GM12878 (cell line): ENCODE results near the gene ENAH. TPM values are rescaled to one million over a fixed set of nuclear protein-coding genes. Genes with fewer than 3 reads are reported as not detected.

ENCODE experiments used
- ATAC-seq: fragments of 200-7000 bp; cut with Tn5 transposase; 3 replicates; pipeline ENCODE4 v1.9.1; 2020; ENCODE audit warnings: mild to moderate bottlenecking, moderate library complexity
- BruUV-seq: library from RNA; stranded (reverse); fragments of 400-500 nt; replicated peaks from 2 replicates; lab custom pipeline; 2021; lab: Mats Ljungman, UMichigan
- CTCF ChIA-PET: fragments of 300-600 bp; sonication (Branson Sonifier 250); formaldehyde crosslinking; extraction: SDS; loops from one replicate; lab custom pipeline; 2021; ENCODE audit warnings: inconsistent platforms; lab: Yijun Ruan, JAX
- POLR2A ChIA-PET: fragments of 350-600 bp; formaldehyde crosslinking; extraction: SDS; loops from one replicate; lab custom pipeline; 2021; ENCODE audit warnings: inconsistent platforms; lab: Charles Lee
- RAD21 ChIA-PET: fragments of 300-600 bp; sonication (Branson Sonifier 250); formaldehyde crosslinking; loops from one replicate; lab custom pipeline; 2023; ENCODE audit warnings: antibody characterized with exemption; ENCODE audit not compliant: unreplicated experiment; lab: Charles Lee
- SMC1A ChIA-PET: fragments of 300-600 bp; sonication (Branson Sonifier 250); formaldehyde crosslinking; loops from one replicate; lab custom pipeline; 2023; ENCODE audit not compliant: unreplicated experiment, uncharacterized antibody; lab: Charles Lee
- DNase-seq: peaks from one replicate; pipeline ENCODE4 v3.0.0-alpha.2; 2011; ENCODE audit warnings: low read depth, low spot score
- FAIRE-seq: peaks from 3 replicates; lab custom pipeline; 2011; peaks lifted over from hg19 to GRCh38; lab: Jason Lieb, UNC
- H2AFZ ChIP-seq: 2 replicates; pipeline ENCODE4 v1.6.0; 2011; ENCODE audit warnings: low read depth, low read length, control low read depth; ENCODE audit not compliant: control insufficient read depth
- H3K27ac ChIP-seq: 2 replicates; pipeline ENCODE4 v1.5.1; 2011; ENCODE audit warnings: control low read depth; ENCODE audit not compliant: control insufficient read depth, insufficient read depth
- H3K27me3 ChIP-seq, 2 experiments: replicated peaks in 1 of 2; 2 replicates each; pipeline versions ENCODE4 v1.6.0 to v1.6.1; 2011; ENCODE audit warnings: low read length in 1 of 2; ENCODE audit not compliant: control insufficient read depth in 2 of 2, insufficient read depth in 2 of 2
- H3K36me3 ChIP-seq, 2 experiments: 2 replicates each; pipeline ENCODE4 v1.5.1; 2011; ENCODE audit warnings: low read length in 1 of 2; ENCODE audit not compliant: control insufficient read depth in 2 of 2, insufficient read depth in 2 of 2
- H3K4me1 ChIP-seq: 2 replicates; pipeline ENCODE4 v1.6.1; 2011; ENCODE audit warnings: mild to moderate bottlenecking, low read length, moderate library complexity, mixed read lengths; ENCODE audit not compliant: control insufficient read depth, insufficient read depth
- H3K4me2 ChIP-seq: 2 replicates; pipeline ENCODE4 v1.6.0; 2011; ENCODE audit warnings: control low read depth; ENCODE audit not compliant: control insufficient read depth, insufficient read depth
- H3K4me3 ChIP-seq: fragments of 200-600 bp; sonication (generic); 2 replicates; pipeline ENCODE4 v1.5.1; 2016
- H3K79me2 ChIP-seq: 2 replicates; pipeline ENCODE4 v1.6.0; 2011; ENCODE audit warnings: low read length; ENCODE audit not compliant: control insufficient read depth, insufficient read depth
- H3K9ac ChIP-seq: 2 replicates; pipeline ENCODE4 v1.8.0; 2011; ENCODE audit warnings: low read length, control low read depth, mixed read lengths; ENCODE audit not compliant: control insufficient read depth, insufficient read depth
- H3K9me3 ChIP-seq: replicated peaks from 3 replicates; pipeline ENCODE4 v1.5.1; 2011; ENCODE audit warnings: mild to moderate bottlenecking, low read length; ENCODE audit not compliant: control insufficient read depth, insufficient read depth
- H4K20me1 ChIP-seq: 2 replicates; pipeline ENCODE4 v1.6.0; 2011; ENCODE audit not compliant: control insufficient read depth, insufficient read depth
- BCL3 ChIP-seq: IDR thresholded peaks from 2 replicates; pipeline ENCODE4 v1.6.1; 2011; ENCODE audit warnings: borderline replicate concordance, low read depth, mild to moderate bottlenecking, moderate library complexity, low read length; ENCODE audit not compliant: insufficient read depth, poor library complexity, severe bottlenecking
- CREB1 ChIP-seq: IDR thresholded peaks from 2 replicates; pipeline ENCODE4 v1.6.1; 2012; ENCODE audit warnings: low read depth, mild to moderate bottlenecking, inconsistent platforms
- CREM ChIP-seq: IDR thresholded peaks from 2 replicates; pipeline ENCODE4 v1.6.1; 2014; ENCODE audit warnings: antibody characterized with exemption, low read depth
- FOS ChIP-seq: IDR thresholded peaks from 3 replicates; pipeline ENCODE4 v1.6.1; 2011; ENCODE audit warnings: borderline replicate concordance; ENCODE audit not compliant: insufficient read length; ENCODE audit errors: extremely low read depth
- HDAC2 ChIP-seq: fragments of 200-600 bp; sonication (generic); IDR thresholded peaks from 2 replicates; pipeline ENCODE4 v1.6.1; 2017
- HDGF ChIP-seq: fragments of 450-650 bp; IDR thresholded peaks from 2 replicates; pipeline ENCODE4 v1.6.1; 2016; ENCODE audit warnings: antibody characterized with exemption
- LARP7 ChIP-seq: fragments of 450-650 bp; IDR thresholded peaks from 2 replicates; pipeline ENCODE4 v1.6.1; 2017; ENCODE audit warnings: mild to moderate bottlenecking
- MTA2 ChIP-seq: fragments of 450-650 bp; IDR thresholded peaks from 2 replicates; pipeline ENCODE4 v1.6.1; 2016; ENCODE audit warnings: low read depth, mild to moderate bottlenecking, moderate library complexity
- NR2C1 ChIP-seq: fragments of 450-650 bp; IDR thresholded peaks from 2 replicates; pipeline ENCODE4 v1.6.1; 2017; ENCODE audit warnings: antibody characterized with exemption, mild to moderate bottlenecking, moderate library complexity
- PBX3 ChIP-seq: IDR thresholded peaks from 2 replicates; pipeline ENCODE4 v1.6.1; 2011; ENCODE audit warnings: mild to moderate bottlenecking, low read depth, low read length, moderate library complexity; ENCODE audit not compliant: insufficient replicate concordance
- RUNX3 ChIP-seq: IDR thresholded peaks from 2 replicates; pipeline ENCODE4 v1.6.1; 2012; ENCODE audit warnings: low read length, inconsistent platforms
- SMC3 ChIP-seq: IDR thresholded peaks from 2 replicates; pipeline ENCODE4 v1.6.1; 2011; ENCODE audit warnings: low read length, improper control_type of control experiment, borderline replicate concordance
- SP1 ChIP-seq: IDR thresholded peaks from one replicate; pipeline ENCODE4 v1.6.1; 2011; ENCODE audit warnings: low read depth, low read length
- TAF1 ChIP-seq: IDR thresholded peaks from 2 replicates; pipeline ENCODE4 v1.6.1; 2011; ENCODE audit warnings: mild to moderate bottlenecking, low read depth, low read length, borderline replicate concordance
- TARDBP ChIP-seq: IDR thresholded peaks from 2 replicates; pipeline ENCODE4 v1.6.1; 2016; ENCODE audit warnings: borderline replicate concordance
- USF1 ChIP-seq: IDR thresholded peaks from 2 replicates; pipeline ENCODE4 v1.6.1; 2011; ENCODE audit warnings: borderline replicate concordance, low read depth, mild to moderate bottlenecking, moderate library complexity, mixed read lengths, low read length; ENCODE audit not compliant: insufficient read depth; ENCODE audit errors: extremely low read length
- WGBS: methylation state at CpG from one replicate; pipeline ENCODE4 v1.1.6; 2016; ENCODE audit warnings: low lambda C conversion rate; ENCODE audit not compliant: insufficient replicate concordance, insufficient coverage; ENCODE audit errors: missing lambda C conversion rate; 5-methylcytosine and 5-hydroxymethylcytosine counted together
- in situ Hi-C: fragments of 300-500 bp; cut with MboI; formaldehyde crosslinking; loops from 9 replicates; pipeline ENCODE4 v1.14.3; 2018; ENCODE audit warnings: mixed read lengths
- intact Hi-C: fragments of 100-400 bp; cut with micrococcal nuclease; formaldehyde crosslinking; loops from one replicate; pipeline ENCODE4 v1.14.2; 2022; ENCODE audit not compliant: unreplicated experiment
- polyA plus RNA-seq, 11 experiments: library from polyadenylated mRNA; depleted of rRNA in 4 of 11; unstranded in 6 of 11; stranded (reverse) in 5 of 11; fragments of >200 nt; fragmentation: Nextera tagmentation in 4 of 11; fragmentation: Illumina TruSeq in 1 of 11; extraction: Ambion mirVana in 4 of 11; extraction: Trizol in 1 of 11; gene quantifications; 1 replicate in 1 of 11; 2 replicates in 10 of 11; pipeline versions ENCODE4 v1.2.1 to v1.2.3, GENCODE V29; 2011 to 2016; ENCODE audit warnings: inconsistent platforms in 2 of 11, missing spikeins in 2 of 11, low read depth in 1 of 11
- total RNA-seq, 4 experiments: library from RNA; depleted of rRNA in 3 of 4; stranded (reverse); fragments of >200 nt in 3 of 4; fragmentation: Illumina TruSeq in 1 of 4; extraction: Trizol in 1 of 4; gene quantifications; 2 replicates each; pipeline versions ENCODE4 v1.2.1 to v1.2.3, GENCODE V29; 2013 to 2021

The ENAH gene
- total and polyA plus RNA-seq, 10 of the 15 experiments (the other 5 are each of a cell fraction or from before 2014, with no cell fraction given) = under 0.01 to 0.62 (median 0.06) TPM; not detected in 5

- no peak for TF ChIP-seq PBX3
- TF ChIP-seq, all 136 proteins: peak for 0
Observed at GRCh38 chr1:225453797-225454648, 198.9 kb downstream of the ENAH start (continued).

GRCh38 chr1:225451840-225452515 lies 200.9 kb downstream of the ENAH start:
- no peak overlapping the region for H3K9ac ChIP-seq
- no peaks in the 10 kb centered on the region; a peak in 1 of 4 replicates for H3K27me3 ChIP-seq
- no peaks in the 10 kb centered on the region for H3K36me3 ChIP-seq
- H3K9me3 ChIP-seq = no peaks in the 10 kb centered on the region; the same call in 2 of the 3 replicates
- H4K20me1 ChIP-seq = no peaks in the 10 kb centered on the region
- H3K27ac ChIP-seq = no peak overlapping the region
- no peak overlapping the region for H3K4me2 ChIP-seq
- no peak for ATAC-seq
- intact Hi-C loops (no loop called here), in situ Hi-C loops (no loop called here)
- no peak for DNase-seq
- H3K4me1 ChIP-seq = no peaks in the 10 kb centered on the region
- H3K79me2 ChIP-seq = no peaks in the 10 kb centered on the region
- ChIA-PET POLR2A (interaction anchor here (1.4 kb wide), 1 partner anchor 16 kb away, joined by 4 read pairs; no protein-coding TSS in a partner anchor), RAD21 (interaction anchor here (0.6 kb wide), 1 partner anchor 12 kb away, joined by 4 read pairs; no protein-coding TSS in a partner anchor), CTCF (interaction anchor here (1.1 kb wide), 1 partner anchor 22 kb away, joined by 3 read pairs; no protein-coding TSS in a partner anchor), SMC1A (no interaction called here)
- H3K4me3 ChIP-seq = no peak overlapping the region
- H2AFZ ChIP-seq = no peak overlapping the region
- BruUV-seq = no TSS peak
- 84% methylated on average over 25 of the region's 25 CpGs for WGBS
- no peak for FAIRE-seq
- TF ChIP-seq SMC3 (no peak), SP1 (no peak), HDGF (no peak), BCL3 (no peak), FOS (no peak), LARP7 (no peak), MTA2 (no peak), TAF1 (no peak), USF1 (no peak), TARDBP (no peak), NR2C1 (no peak), CREM (no peak), CREB1 (no peak), RUNX3 (no peak), HDAC2 (no peak)
